H9 (cell line): ENCODE data around the gene NANOS3. TPM values are rescaled to one million over a fixed set of nuclear protein-coding genes. Genes with fewer than 3 reads are reported as not detected.

Source experiments
- DNase-seq: peaks from one replicate; pipeline ENCODE4 v3.0.0-alpha.2; 2017
- H2AFZ ChIP-seq: one replicate; pipeline ENCODE4 v1.6.1; 2013; ENCODE audit warnings: mild to moderate bottlenecking, low read length, control low read depth, moderate library complexity
- H2AK5ac ChIP-seq: 2 replicates; pipeline ENCODE4 v1.6.1; 2013; ENCODE audit warnings: low read length, control low read depth, mixed read lengths; ENCODE audit not compliant: insufficient read length
- H2BK120ac ChIP-seq: one replicate; pipeline ENCODE4 v1.6.1; 2013; ENCODE audit warnings: low read depth, mild to moderate bottlenecking, low read length, control low read depth, inconsistent platforms; ENCODE audit not compliant: poor library complexity, severe bottlenecking
- H2BK12ac ChIP-seq: 2 replicates; pipeline ENCODE4 v1.6.1; 2013; ENCODE audit warnings: low read length, control low read depth, mixed read lengths, low read depth; ENCODE audit not compliant: insufficient read length
- H2BK15ac ChIP-seq: 2 replicates; pipeline ENCODE4 v1.6.1; 2013; ENCODE audit warnings: low read depth, low read length, control low read depth
- H2BK20ac ChIP-seq: one replicate; pipeline ENCODE4 v1.6.1; 2013; ENCODE audit warnings: low read depth, mild to moderate bottlenecking, low read length, control low read depth, inconsistent platforms; ENCODE audit not compliant: poor library complexity, severe bottlenecking
- H2BK5ac ChIP-seq: 2 replicates; pipeline ENCODE4 v1.6.1; 2013; ENCODE audit warnings: low read length, control low read depth, mixed read lengths; ENCODE audit not compliant: insufficient read length
- H3K14ac ChIP-seq: 2 replicates; pipeline ENCODE4 v1.6.1; 2013; ENCODE audit warnings: low read length, control low read depth; ENCODE audit not compliant: insufficient read depth
- H3K18ac ChIP-seq: 2 replicates; pipeline ENCODE4 v1.6.1; 2013; ENCODE audit warnings: low read depth, mild to moderate bottlenecking, mixed read lengths, low read length, control low read depth; ENCODE audit not compliant: insufficient read length
- H3K23ac ChIP-seq: 2 replicates; pipeline ENCODE4 v1.6.1; 2013; ENCODE audit warnings: low read length, control low read depth, mixed read lengths, low read depth; ENCODE audit not compliant: insufficient read length
- H3K23me2 ChIP-seq: 2 replicates; pipeline ENCODE4 v1.6.1; 2013; ENCODE audit warnings: low read depth, mild to moderate bottlenecking, mixed read lengths, low read length, control low read depth; ENCODE audit not compliant: insufficient read length, poor library complexity, severe bottlenecking
- H3K27ac ChIP-seq: 2 replicates; pipeline ENCODE4 v1.5.1; 2013; ENCODE audit warnings: low read length, control low read depth, mixed read lengths, low read depth; ENCODE audit not compliant: insufficient read length
- H3K27me3 ChIP-seq: 2 replicates; pipeline ENCODE4 v1.6.1; 2013; ENCODE audit warnings: low read length, control low read depth, inconsistent platforms; ENCODE audit not compliant: insufficient read depth
- H3K4ac ChIP-seq: 2 replicates; pipeline ENCODE4 v1.6.1; 2013; ENCODE audit warnings: low read depth, mild to moderate bottlenecking, control low read depth, inconsistent platforms, low read length, moderate library complexity
- H3K4me1 ChIP-seq: 2 replicates; pipeline ENCODE4 v1.6.1; 2013; ENCODE audit warnings: low read length, control low read depth, inconsistent platforms; ENCODE audit not compliant: insufficient read depth
- H3K4me2 ChIP-seq: 2 replicates; pipeline ENCODE4 v1.6.1; 2013; ENCODE audit warnings: low read length, control low read depth, mixed read lengths; ENCODE audit not compliant: insufficient read length, insufficient read depth
- H3K56ac ChIP-seq: 2 replicates; pipeline ENCODE4 v1.6.1; 2013; ENCODE audit warnings: low read depth, mild to moderate bottlenecking, mixed read lengths, low read length, control low read depth; ENCODE audit not compliant: insufficient read length
- H3K79me1 ChIP-seq: 2 replicates; pipeline ENCODE4 v1.6.1; 2013; ENCODE audit warnings: low read depth, mild to moderate bottlenecking, moderate library complexity, low read length, control low read depth, inconsistent platforms; ENCODE audit not compliant: insufficient read depth, poor library complexity, severe bottlenecking
- H3K79me2 ChIP-seq: 2 replicates; pipeline ENCODE4 v1.6.1; 2013; ENCODE audit warnings: low read length, control low read depth, inconsistent platforms; ENCODE audit not compliant: insufficient read depth
- H3K9ac ChIP-seq: 2 replicates; pipeline ENCODE4 v1.6.1; 2013; ENCODE audit warnings: low read length, control low read depth, mixed read lengths; ENCODE audit not compliant: insufficient read length; ENCODE audit errors: extremely low read depth
- H3K9me3 ChIP-seq: one replicate; pipeline ENCODE4 v1.6.1; 2013; ENCODE audit warnings: low read depth, low read length, inconsistent platforms; ENCODE audit not compliant: control insufficient read depth
- H3T11ph ChIP-seq: one replicate; pipeline ENCODE4 v1.6.1; 2013; ENCODE audit warnings: mild to moderate bottlenecking, low read length, control low read depth, inconsistent platforms
- H4K20me1 ChIP-seq: one replicate; pipeline ENCODE4 v1.6.1; 2013; ENCODE audit not compliant: control insufficient read depth, insufficient read length, insufficient read depth
- H4K5ac ChIP-seq: 2 replicates; pipeline ENCODE4 v1.6.1; 2013; ENCODE audit warnings: low read depth, mild to moderate bottlenecking, mixed read lengths, low read length, control low read depth; ENCODE audit not compliant: insufficient read length
- H4K8ac ChIP-seq: replicated peaks from 2 replicates; pipeline ENCODE4 v1.6.1; 2013; ENCODE audit warnings: low read length, control low read depth, mixed read lengths, low read depth; ENCODE audit not compliant: insufficient read length
- H4K91ac ChIP-seq: 2 replicates; pipeline ENCODE4 v1.6.1; 2013; ENCODE audit warnings: low read depth, mild to moderate bottlenecking, moderate library complexity, mixed read lengths, low read length, control low read depth; ENCODE audit not compliant: insufficient read length
- H3K27ac Mint-ChIP-seq, 3 experiments: 2 replicates in 2 of 3; 3 replicates in 1 of 3; pipeline ENCODE4 v1.8.0; 2020 to 2021; ENCODE audit warnings: mixed read lengths in 3 of 3, mild to moderate bottlenecking in 1 of 3, moderate library complexity in 1 of 3
- H3K27me3 Mint-ChIP-seq: 2 replicates; pipeline ENCODE4 v1.8.0; 2021; ENCODE audit warnings: low read depth, mild to moderate bottlenecking, moderate library complexity, mixed read lengths
- H3K36me3 Mint-ChIP-seq, 3 experiments: 2 replicates in 2 of 3; 3 replicates in 1 of 3; pipeline ENCODE4 v1.8.0; 2020 to 2021; ENCODE audit warnings: low read depth in 3 of 3, mixed read lengths in 3 of 3; ENCODE audit not compliant: insufficient read depth in 1 of 3
- H3K4me1 Mint-ChIP-seq, 2 experiments: 2 replicates each; pipeline ENCODE4 v1.8.0; 2020; ENCODE audit warnings: mixed read lengths in 2 of 2
- H3K4me3 Mint-ChIP-seq, 2 experiments: 2 replicates in 1 of 2; 3 replicates in 1 of 2; pipeline ENCODE4 v1.8.0; 2020 to 2021; ENCODE audit warnings: mild to moderate bottlenecking in 2 of 2, mixed read lengths in 2 of 2, moderate library complexity in 1 of 2
- H3K9me3 Mint-ChIP-seq, 2 experiments: 2 replicates in 1 of 2; 3 replicates in 1 of 2; pipeline ENCODE4 v1.8.0; 2020; ENCODE audit warnings: mild to moderate bottlenecking in 2 of 2, mixed read lengths in 2 of 2, moderate library complexity in 1 of 2
- CTCF ChIP-seq: fragments of 200-600 bp; sonication (generic); conservative IDR thresholded peaks from 3 replicates; pipeline ENCODE4 v1.8.0; 2021; ENCODE audit warnings: antibody characterized with exemption, mild to moderate bottlenecking
- WGBS: extraction: QIAGEN DNeasy Blood & Tissue Kit; methylation state at CpG from one replicate; pipeline ENCODE4 v1.1.7; 2013; ENCODE audit warnings: missing lambda C conversion rate, low lambda C conversion rate, mixed read lengths; ENCODE audit not compliant: insufficient read length; ENCODE audit errors: extremely low coverage; 5-methylcytosine and 5-hydroxymethylcytosine counted together
- total RNA-seq: library from RNA; stranded (reverse); gene quantifications from 2 replicates; pipeline ENCODE4 v1.2.1, GENCODE V29; 2021

Gene NANOS3
- total RNA-seq, 1 experiment from 2014 or later, result not detected

- H3K4me2 ChIP-seq, result no peak overlapping the region
- H3K14ac ChIP-seq, result no peak overlapping the region
- no peak overlapping the region for H2AFZ ChIP-seq
- Mint-ChIP-seq H3K9me3 (no peaks in the 10 kb centered on the region), H3K4me1 (peaks cover 6 to 12% of the 10 kb centered on the region in 2 experiments), H3K4me3 (no peak overlapping the region), H3K36me3 (no peaks in the 10 kb centered on the region; a peak in 2 of 7 replicates), H3K27me3 (peaks cover 100% of the 10 kb centered on the region), H3K27ac (no peak overlapping the region)
- no peak overlapping the region for H3K27ac ChIP-seq
- no peak overlapping the region for H2AK5ac ChIP-seq
- H2BK5ac ChIP-seq, result no peak overlapping the region
- no peaks in the 10 kb centered on the region for H3K9me3 ChIP-seq
- no peak overlapping the region for H2BK15ac ChIP-seq
- H4K91ac ChIP-seq, result no peak overlapping the region
- H3K56ac ChIP-seq, result no peak overlapping the region
- H3K27me3 ChIP-seq, result peaks cover 51% of the 10 kb centered on the region; the same call in 1 of the 2 replicates
- H3K18ac ChIP-seq, result no peak overlapping the region
- H4K5ac ChIP-seq, result no peak overlapping the region
- no peak overlapping the region for H2BK20ac ChIP-seq
- H3K23me2 ChIP-seq, result peaks cover 3% of the 10 kb centered on the region
- H3K4me1 ChIP-seq, result no peaks in the 10 kb centered on the region
- no peaks in the 10 kb centered on the region for H3K79me2 ChIP-seq
- WGBS, result no CpG with 5 or more reads among the region's 4 CpGs
- no peak overlapping the region for H3T11ph ChIP-seq
- H3K9ac ChIP-seq, result no peak overlapping the region
- no peaks in the 10 kb centered on the region for H3K79me1 ChIP-seq
- H3K23ac ChIP-seq, result no peak overlapping the region
- TF ChIP-seq CTCF, result no peak
- no peak overlapping the region for H4K8ac ChIP-seq
- no peak overlapping the region for H2BK12ac ChIP-seq
- no peaks in the 10 kb centered on the region for H4K20me1 ChIP-seq
- DNase-seq, result no peak
- no peak overlapping the region for H3K4ac ChIP-seq
- H2BK120ac ChIP-seq, result no peak overlapping the region
These were observed 6.1 kb upstream of the NANOS3 start for GRCh38 chr19:13870873-13871272.
